WTC11 (cell line): ENCODE results near the gene PDE6D.

Experiments used
- ATF1 ChIP-seq: sonication (generic); formaldehyde crosslinking; IDR thresholded peaks from 2 replicates; pipeline ENCODE4 v1.8.1; 2023; ENCODE audit warnings: mild to moderate bottlenecking, moderate library complexity, missing genetic modification reagents
- CBFB ChIP-seq: sonication (generic); formaldehyde crosslinking; IDR thresholded peaks from 2 replicates; pipeline ENCODE4 v1.8.1; 2022; ENCODE audit warnings: mild to moderate bottlenecking, low read depth, missing genetic modification reagents
- ESRRA ChIP-seq: sonication (generic); formaldehyde crosslinking; IDR thresholded peaks from 2 replicates; pipeline ENCODE4 v1.8.1; 2022; ENCODE audit warnings: mild to moderate bottlenecking, missing genetic modification reagents, borderline replicate concordance
- ETV6 ChIP-seq: sonication (generic); formaldehyde crosslinking; IDR thresholded peaks from 2 replicates; pipeline ENCODE4 v1.8.1; 2022; ENCODE audit warnings: mild to moderate bottlenecking, missing genetic modification reagents
- TEAD1 ChIP-seq: sonication (generic); formaldehyde crosslinking; IDR thresholded peaks from 2 replicates; pipeline ENCODE4 v1.8.0; 2022; ENCODE audit warnings: mild to moderate bottlenecking, missing genetic modification reagents
- ZBTB21 ChIP-seq: sonication (generic); formaldehyde crosslinking; IDR thresholded peaks from 2 replicates; pipeline ENCODE4 v1.8.1; 2023; ENCODE audit warnings: mild to moderate bottlenecking, missing genetic modification reagents, borderline replicate concordance
- ZNF232 ChIP-seq: sonication (generic); formaldehyde crosslinking; IDR thresholded peaks from 2 replicates; pipeline ENCODE4 v1.8.0; 2022; ENCODE audit warnings: mild to moderate bottlenecking, missing genetic modification reagents
- ZNF416 ChIP-seq: fragments of 250-450 bp; sonication (Bioruptor Pico); IDR thresholded peaks from 2 replicates; pipeline ENCODE4 v1.9.0; 2021; ENCODE audit warnings: mild to moderate bottlenecking, inconsistent platforms
- ZNF423 ChIP-seq: fragments of 250-450 bp; sonication (Bioruptor Pico); IDR thresholded peaks from 2 replicates; pipeline ENCODE4 v2.1.2; 2022; ENCODE audit warnings: mild to moderate bottlenecking, moderate library complexity
- TF ChIP-seq, protein P1 (sequence below): fragments of 200-600 bp; IDR thresholded peaks from 2 replicates; pipeline ENCODE4 v1.8.0; 2022; ENCODE audit warnings: antibody characterized with exemption
- TF ChIP-seq, protein P2 (sequence below): sonication (generic); formaldehyde crosslinking; conservative IDR thresholded peaks from 2 replicates; pipeline ENCODE4 v1.8.1; 2023; ENCODE audit warnings: mild to moderate bottlenecking, low read depth, missing genetic modification reagents, moderate library complexity
- TF ChIP-seq, protein P3 (sequence below): sonication (generic); formaldehyde crosslinking; IDR thresholded peaks from 2 replicates; pipeline ENCODE4 v1.8.0; 2022; ENCODE audit warnings: mild to moderate bottlenecking, missing genetic modification reagents
- TF ChIP-seq, protein P4 (sequence below): fragments of 250-450 bp; sonication (Bioruptor Pico); conservative IDR thresholded peaks from 2 replicates; pipeline ENCODE4 v1.9.0; 2021; ENCODE audit warnings: mild to moderate bottlenecking
- TF ChIP-seq, protein P5 (sequence below): sonication (generic); formaldehyde crosslinking; IDR thresholded peaks from 2 replicates; pipeline ENCODE4 v1.8.0; 2023; ENCODE audit warnings: missing genetic modification reagents

DNA sequence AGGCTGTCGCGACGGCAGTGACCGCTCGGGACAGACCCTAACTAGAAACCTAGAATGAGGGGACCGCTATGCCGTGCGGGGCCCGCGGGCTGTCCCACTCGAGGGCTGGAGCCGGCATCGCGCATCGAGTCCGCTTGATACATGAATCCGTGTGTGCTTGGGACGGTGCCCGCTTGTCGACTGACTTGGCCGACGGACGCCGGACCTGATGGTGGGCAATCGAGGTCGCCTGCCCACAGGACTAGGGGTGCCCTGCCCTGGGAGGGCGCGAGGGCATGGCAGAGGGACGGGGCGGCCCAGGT lies 73.5 kb downstream of the PDE6D start:
- TF ChIP-seq, protein P1, sequence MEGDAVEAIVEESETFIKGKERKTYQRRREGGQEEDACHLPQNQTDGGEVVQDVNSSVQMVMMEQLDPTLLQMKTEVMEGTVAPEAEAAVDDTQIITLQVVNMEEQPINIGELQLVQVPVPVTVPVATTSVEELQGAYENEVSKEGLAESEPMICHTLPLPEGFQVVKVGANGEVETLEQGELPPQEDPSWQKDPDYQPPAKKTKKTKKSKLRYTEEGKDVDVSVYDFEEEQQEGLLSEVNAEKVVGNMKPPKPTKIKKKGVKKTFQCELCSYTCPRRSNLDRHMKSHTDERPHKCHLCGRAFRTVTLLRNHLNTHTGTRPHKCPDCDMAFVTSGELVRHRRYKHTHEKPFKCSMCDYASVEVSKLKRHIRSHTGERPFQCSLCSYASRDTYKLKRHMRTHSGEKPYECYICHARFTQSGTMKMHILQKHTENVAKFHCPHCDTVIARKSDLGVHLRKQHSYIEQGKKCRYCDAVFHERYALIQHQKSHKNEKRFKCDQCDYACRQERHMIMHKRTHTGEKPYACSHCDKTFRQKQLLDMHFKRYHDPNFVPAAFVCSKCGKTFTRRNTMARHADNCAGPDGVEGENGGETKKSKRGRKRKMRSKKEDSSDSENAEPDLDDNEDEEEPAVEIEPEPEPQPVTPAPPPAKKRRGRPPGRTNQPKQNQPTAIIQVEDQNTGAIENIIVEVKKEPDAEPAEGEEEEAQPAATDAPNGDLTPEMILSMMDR: no peak
- TF ChIP-seq ZBTB21 (CRISPR knock-in tag) (no peak), TEAD1 (CRISPR knock-in tag) (no peak), ZNF232 (CRISPR knock-in tag) (no peak; the same call in 1 of the 2 replicates), ZNF423 (CRISPR knock-in tag) (no peak), ZNF416 (no peak), ESRRA (CRISPR knock-in tag) (no peak), ATF1 (CRISPR knock-in tag) (no peak), CBFB (CRISPR knock-in tag) (no peak), ETV6 (no peak)
- TF ChIP-seq, protein P2, sequence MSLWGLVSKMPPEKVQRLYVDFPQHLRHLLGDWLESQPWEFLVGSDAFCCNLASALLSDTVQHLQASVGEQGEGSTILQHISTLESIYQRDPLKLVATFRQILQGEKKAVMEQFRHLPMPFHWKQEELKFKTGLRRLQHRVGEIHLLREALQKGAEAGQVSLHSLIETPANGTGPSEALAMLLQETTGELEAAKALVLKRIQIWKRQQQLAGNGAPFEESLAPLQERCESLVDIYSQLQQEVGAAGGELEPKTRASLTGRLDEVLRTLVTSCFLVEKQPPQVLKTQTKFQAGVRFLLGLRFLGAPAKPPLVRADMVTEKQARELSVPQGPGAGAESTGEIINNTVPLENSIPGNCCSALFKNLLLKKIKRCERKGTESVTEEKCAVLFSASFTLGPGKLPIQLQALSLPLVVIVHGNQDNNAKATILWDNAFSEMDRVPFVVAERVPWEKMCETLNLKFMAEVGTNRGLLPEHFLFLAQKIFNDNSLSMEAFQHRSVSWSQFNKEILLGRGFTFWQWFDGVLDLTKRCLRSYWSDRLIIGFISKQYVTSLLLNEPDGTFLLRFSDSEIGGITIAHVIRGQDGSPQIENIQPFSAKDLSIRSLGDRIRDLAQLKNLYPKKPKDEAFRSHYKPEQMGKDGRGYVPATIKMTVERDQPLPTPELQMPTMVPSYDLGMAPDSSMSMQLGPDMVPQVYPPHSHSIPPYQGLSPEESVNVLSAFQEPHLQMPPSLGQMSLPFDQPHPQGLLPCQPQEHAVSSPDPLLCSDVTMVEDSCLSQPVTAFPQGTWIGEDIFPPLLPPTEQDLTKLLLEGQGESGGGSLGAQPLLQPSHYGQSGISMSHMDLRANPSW: no peak
- TF ChIP-seq, protein P3, sequence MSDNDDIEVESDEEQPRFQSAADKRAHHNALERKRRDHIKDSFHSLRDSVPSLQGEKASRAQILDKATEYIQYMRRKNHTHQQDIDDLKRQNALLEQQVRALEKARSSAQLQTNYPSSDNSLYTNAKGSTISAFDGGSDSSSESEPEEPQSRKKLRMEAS (CRISPR knock-in tag): no peak
- TF ChIP-seq, protein P4, sequence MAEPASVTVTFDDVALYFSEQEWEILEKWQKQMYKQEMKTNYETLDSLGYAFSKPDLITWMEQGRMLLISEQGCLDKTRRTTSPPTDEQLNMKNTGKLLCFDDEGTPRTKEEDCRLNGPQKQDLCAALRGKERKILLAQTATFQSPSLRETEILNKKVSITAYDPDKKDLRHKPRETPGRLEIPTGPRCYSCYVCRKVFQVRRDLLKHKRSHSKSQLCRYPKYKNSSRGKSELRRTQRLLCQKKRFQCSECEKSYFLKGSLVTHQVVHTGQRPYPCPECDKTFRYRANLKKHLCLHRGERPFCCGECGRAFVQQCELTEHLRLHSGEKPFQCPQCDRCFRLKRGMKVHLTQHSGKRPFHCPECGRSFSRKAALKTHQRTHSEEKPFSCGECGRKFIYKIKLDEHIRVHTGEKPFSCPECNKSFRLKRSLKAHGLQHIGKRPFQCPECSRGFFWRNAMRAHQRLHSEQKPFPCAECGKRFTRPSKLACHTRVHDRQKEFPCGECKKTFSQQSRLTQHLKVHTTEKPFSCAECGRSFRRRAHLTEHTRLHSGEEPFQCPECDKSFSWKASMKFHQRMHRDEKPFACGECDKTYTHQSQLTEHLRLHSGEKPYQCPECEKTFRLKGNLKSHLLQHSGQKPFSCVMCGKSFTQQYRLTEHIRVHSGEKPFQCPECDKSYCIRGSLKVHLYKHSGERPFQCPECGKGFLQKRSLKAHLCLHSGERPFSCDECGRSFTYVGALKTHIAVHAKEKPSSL (CRISPR knock-in tag): no peak
- TF ChIP-seq, protein P5, sequence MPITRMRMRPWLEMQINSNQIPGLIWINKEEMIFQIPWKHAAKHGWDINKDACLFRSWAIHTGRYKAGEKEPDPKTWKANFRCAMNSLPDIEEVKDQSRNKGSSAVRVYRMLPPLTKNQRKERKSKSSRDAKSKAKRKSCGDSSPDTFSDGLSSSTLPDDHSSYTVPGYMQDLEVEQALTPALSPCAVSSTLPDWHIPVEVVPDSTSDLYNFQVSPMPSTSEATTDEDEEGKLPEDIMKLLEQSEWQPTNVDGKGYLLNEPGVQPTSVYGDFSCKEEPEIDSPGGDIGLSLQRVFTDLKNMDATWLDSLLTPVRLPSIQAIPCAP (CRISPR knock-in tag): no peak; the same call in 1 of the 2 replicates
